Fibroblast of lung (primary cell): ENCODE results near the gene FUBP3.

ENCODE experiments used
- EZH2 ChIP-seq: IDR thresholded peaks from 2 replicates; pipeline ENCODE4 v1.5.1; 2012; ENCODE audit warnings: low read length, control low read depth, mild to moderate bottlenecking; ENCODE audit errors: missing control alignments
- TF ChIP-seq, protein P1 (sequence below), 2 donors: IDR thresholded peaks in 1 of 2; conservative IDR thresholded peaks in 1 of 2; 1 replicate in 1 of 2; 2 replicates in 1 of 2; pipeline ENCODE4 v1.5.1; 2011 to 2012; ENCODE audit warnings: low read length in 2 of 2, control low read depth in 1 of 2, inconsistent platforms in 1 of 2, low read depth in 1 of 2, mild to moderate bottlenecking in 1 of 2

GRCh38 chr9:130682421-130683121 lies 103.2 kb downstream of the FUBP3 start:
- TF ChIP-seq, protein P1, sequence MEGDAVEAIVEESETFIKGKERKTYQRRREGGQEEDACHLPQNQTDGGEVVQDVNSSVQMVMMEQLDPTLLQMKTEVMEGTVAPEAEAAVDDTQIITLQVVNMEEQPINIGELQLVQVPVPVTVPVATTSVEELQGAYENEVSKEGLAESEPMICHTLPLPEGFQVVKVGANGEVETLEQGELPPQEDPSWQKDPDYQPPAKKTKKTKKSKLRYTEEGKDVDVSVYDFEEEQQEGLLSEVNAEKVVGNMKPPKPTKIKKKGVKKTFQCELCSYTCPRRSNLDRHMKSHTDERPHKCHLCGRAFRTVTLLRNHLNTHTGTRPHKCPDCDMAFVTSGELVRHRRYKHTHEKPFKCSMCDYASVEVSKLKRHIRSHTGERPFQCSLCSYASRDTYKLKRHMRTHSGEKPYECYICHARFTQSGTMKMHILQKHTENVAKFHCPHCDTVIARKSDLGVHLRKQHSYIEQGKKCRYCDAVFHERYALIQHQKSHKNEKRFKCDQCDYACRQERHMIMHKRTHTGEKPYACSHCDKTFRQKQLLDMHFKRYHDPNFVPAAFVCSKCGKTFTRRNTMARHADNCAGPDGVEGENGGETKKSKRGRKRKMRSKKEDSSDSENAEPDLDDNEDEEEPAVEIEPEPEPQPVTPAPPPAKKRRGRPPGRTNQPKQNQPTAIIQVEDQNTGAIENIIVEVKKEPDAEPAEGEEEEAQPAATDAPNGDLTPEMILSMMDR (conservative IDR thresholded peaks at IDR 0.05 in 1 of 2, IDR thresholded peaks at IDR 0.05 in 1 of 2; ENCODE audit: low read depth in 1 of 2, low read length in 2 of 2) = peak; percentile 79 to 85
- no peak for TF ChIP-seq EZH2
